Memory B cell (primary cell): ENCODE data around the gene MPZL2.

ENCODE experiments used
- ATAC-seq: fragments of 150-1000 bp; cut with Tn5 transposase; 2 replicates; pipeline ENCODE4 v1.10.0; 2021; ENCODE audit warnings: low read depth, mild to moderate bottlenecking, moderate library complexity
- DNase-seq, 2 donors: peaks; one replicate each; pipeline ENCODE4 v3.0.0; 2022; ENCODE audit warnings: low spot score in 2 of 2
- H3K27ac Mint-ChIP-seq: one replicate; pipeline ENCODE4 v1.8.0; 2022; ENCODE audit warnings: mild to moderate bottlenecking, moderate library complexity, mixed read lengths
- H3K27me3 Mint-ChIP-seq: one replicate; pipeline ENCODE4 v1.8.0; 2022; ENCODE audit warnings: mixed read lengths
- H3K36me3 Mint-ChIP-seq: one replicate; pipeline ENCODE4 v1.8.0; 2022; ENCODE audit warnings: mild to moderate bottlenecking, mixed read lengths
- H3K4me1 Mint-ChIP-seq: one replicate; pipeline ENCODE4 v1.8.0; 2022; ENCODE audit warnings: mixed read lengths
- H3K4me3 Mint-ChIP-seq: one replicate; pipeline ENCODE4 v1.8.0; 2022; ENCODE audit warnings: mild to moderate bottlenecking, moderate library complexity, mixed read lengths
- H3K9me3 Mint-ChIP-seq: one replicate; pipeline ENCODE4 v1.8.0; 2022; ENCODE audit warnings: mixed read lengths

MPZL2 gene

GRCh38 chr11:118295199-118295598, 31.1 kb upstream of the MPZL2 start:
- DNase-seq (no peak), ATAC-seq (no peak)
- H3K9me3 Mint-ChIP-seq = no peaks in the 10 kb centered on the region
- peaks cover 8% of the 10 kb centered on the region for H3K27me3 Mint-ChIP-seq
- H3K4me1 Mint-ChIP-seq = peaks cover 4% of the 10 kb centered on the region
- no peaks in the 10 kb centered on the region for H3K36me3 Mint-ChIP-seq
- H3K4me3 Mint-ChIP-seq = no peak overlapping the region
- no peak overlapping the region for H3K27ac Mint-ChIP-seq

- H3K9me3 Mint-ChIP-seq = no peaks in the 10 kb centered on the region
- peaks cover 10% of the 10 kb centered on the region for H3K27me3 Mint-ChIP-seq
- H3K27ac Mint-ChIP-seq = no peak overlapping the region
- H3K4me3 Mint-ChIP-seq = no peak overlapping the region
- no peaks in the 10 kb centered on the region for H3K36me3 Mint-ChIP-seq
- DNase-seq (no peak), ATAC-seq (no peak)
- H3K4me1 Mint-ChIP-seq = peaks cover 4% of the 10 kb centered on the region
Observed at GRCh38 chr11:118294053-118294452, 30.0 kb upstream of the MPZL2 start.

GRCh38 chr11:118291477-118292135, 27.5 kb upstream of the MPZL2 start:
- Mint-ChIP-seq H3K4me1 (peaks cover 4% of the 10 kb centered on the region), H3K27ac (no peak overlapping the region), H3K36me3 (no peaks in the 10 kb centered on the region), H3K4me3 (no peak overlapping the region), H3K27me3 (peaks cover 10% of the 10 kb centered on the region), H3K9me3 (no peaks in the 10 kb centered on the region)
- no peak for ATAC-seq
- DNase-seq = no peak

- no peak for DNase-seq
- Mint-ChIP-seq H3K4me3 (no peak overlapping the region), H3K27ac (no peak overlapping the region)
Observed at GRCh38 chr11:118290923-118291322, 26.8 kb upstream of the MPZL2 start.

GRCh38 chr11:118289401-118289800, 25.3 kb upstream of the MPZL2 start:
- ATAC-seq = no peak
- H3K27me3 Mint-ChIP-seq = peaks cover 11% of the 10 kb centered on the region
- no peaks in the 10 kb centered on the region for H3K36me3 Mint-ChIP-seq
- H3K9me3 Mint-ChIP-seq = no peaks in the 10 kb centered on the region
- H3K4me1 Mint-ChIP-seq = peaks cover 4% of the 10 kb centered on the region
- no peak overlapping the region for H3K4me3 Mint-ChIP-seq
- no peak for DNase-seq
- H3K27ac Mint-ChIP-seq = no peak overlapping the region

More at GRCh38 chr11:118290923-118291322, 26.8 kb upstream of the MPZL2 start:
- H3K9me3 Mint-ChIP-seq = no peaks in the 10 kb centered on the region
- peaks cover 4% of the 10 kb centered on the region for H3K4me1 Mint-ChIP-seq
- no peaks in the 10 kb centered on the region for H3K36me3 Mint-ChIP-seq
- peaks cover 11% of the 10 kb centered on the region for H3K27me3 Mint-ChIP-seq
- peak; percentile 51 for ATAC-seq

GRCh38 chr11:118287006-118287405, 22.9 kb upstream of the MPZL2 start:
- Mint-ChIP-seq H3K27ac (no peak overlapping the region), H3K9me3 (no peaks in the 10 kb centered on the region), H3K36me3 (no peaks in the 10 kb centered on the region), H3K4me3 (no peak overlapping the region), H3K27me3 (peaks cover 11% of the 10 kb centered on the region), H3K4me1 (peaks cover 4% of the 10 kb centered on the region)
- no peak for ATAC-seq
- DNase-seq = no peak

- H3K27me3 Mint-ChIP-seq = peaks cover 8% of the 10 kb centered on the region
Observed at GRCh38 chr11:118286545-118286944, 22.4 kb upstream of the MPZL2 start.

GRCh38 chr11:118283756-118284350, 19.8 kb upstream of the MPZL2 start:
- Mint-ChIP-seq H3K36me3 (no peaks in the 10 kb centered on the region), H3K27me3 (peaks cover 2% of the 10 kb centered on the region)

More at GRCh38 chr11:118286545-118286944, 22.4 kb upstream of the MPZL2 start:
- Mint-ChIP-seq H3K4me1 (peaks cover 6% of the 10 kb centered on the region), H3K9me3 (no peaks in the 10 kb centered on the region), H3K36me3 (no peaks in the 10 kb centered on the region), H3K27ac (no peak overlapping the region), H3K4me3 (no peak overlapping the region)
- DNase-seq = no peak
- ATAC-seq = no peak

GRCh38 chr11:118283037-118283636, 19.0 kb upstream of the MPZL2 start:
- Mint-ChIP-seq H3K27ac (no peak overlapping the region), H3K27me3 (peaks cover 2% of the 10 kb centered on the region), H3K4me1 (peaks cover 7% of the 10 kb centered on the region), H3K36me3 (no peaks in the 10 kb centered on the region), H3K9me3 (no peaks in the 10 kb centered on the region), H3K4me3 (no peak overlapping the region)
- ATAC-seq (no peak), DNase-seq (no peak)

More at GRCh38 chr11:118283756-118284350, 19.8 kb upstream of the MPZL2 start:
- Mint-ChIP-seq H3K27ac (no peak overlapping the region), H3K4me1 (peaks cover 7% of the 10 kb centered on the region), H3K4me3 (no peak overlapping the region), H3K9me3 (no peaks in the 10 kb centered on the region)
- ATAC-seq (no peak), DNase-seq (no peak)

- Mint-ChIP-seq H3K4me1 (peaks cover 7% of the 10 kb centered on the region), H3K36me3 (no peaks in the 10 kb centered on the region), H3K27ac (peak overlapping the region; percentile 8), H3K4me3 (no peak overlapping the region), H3K9me3 (no peaks in the 10 kb centered on the region), H3K27me3 (peaks cover 2% of the 10 kb centered on the region)
- ATAC-seq (no peak), DNase-seq (no peak)
Observed at GRCh38 chr11:118282606-118283005, 18.5 kb upstream of the MPZL2 start.

- ATAC-seq = peak; percentile 90
- peaks cover 2% of the 10 kb centered on the region for H3K27me3 Mint-ChIP-seq
- peaks cover 7% of the 10 kb centered on the region for H3K4me1 Mint-ChIP-seq
- H3K27ac Mint-ChIP-seq = peak overlapping the region; percentile 37
- peak overlapping the region; percentile 32 for H3K4me3 Mint-ChIP-seq
- no peaks in the 10 kb centered on the region for H3K36me3 Mint-ChIP-seq
- no peak for DNase-seq
- no peaks in the 10 kb centered on the region for H3K9me3 Mint-ChIP-seq
Observed at GRCh38 chr11:118281284-118281683, 17.2 kb upstream of the MPZL2 start.

- no peaks in the 10 kb centered on the region for H3K9me3 Mint-ChIP-seq
- H3K36me3 Mint-ChIP-seq = no peaks in the 10 kb centered on the region
- ATAC-seq (no peak), DNase-seq (no peak)
- peaks cover 13% of the 10 kb centered on the region for H3K27me3 Mint-ChIP-seq
- peaks cover 7% of the 10 kb centered on the region for H3K4me1 Mint-ChIP-seq
- H3K27ac Mint-ChIP-seq = no peak overlapping the region
- H3K4me3 Mint-ChIP-seq = no peak overlapping the region
Observed at GRCh38 chr11:118277312-118277711, 13.2 kb upstream of the MPZL2 start.

GRCh38 chr11:118276422-118276821, 12.3 kb upstream of the MPZL2 start:
- Mint-ChIP-seq H3K4me3 (no peak overlapping the region), H3K36me3 (no peaks in the 10 kb centered on the region)

GRCh38 chr11:118275176-118275575, 11.1 kb upstream of the MPZL2 start:
- no peak for ATAC-seq
- Mint-ChIP-seq H3K27ac (no peak overlapping the region), H3K36me3 (no peaks in the 10 kb centered on the region)

More at GRCh38 chr11:118276422-118276821, 12.3 kb upstream of the MPZL2 start:
- ATAC-seq (no peak), DNase-seq (no peak)
- no peak overlapping the region for H3K27ac Mint-ChIP-seq
- peaks cover 18% of the 10 kb centered on the region for H3K27me3 Mint-ChIP-seq
- peaks cover 4% of the 10 kb centered on the region for H3K4me1 Mint-ChIP-seq
- H3K9me3 Mint-ChIP-seq = no peaks in the 10 kb centered on the region

More at GRCh38 chr11:118275176-118275575, 11.1 kb upstream of the MPZL2 start:
- peaks cover 18% of the 10 kb centered on the region for H3K27me3 Mint-ChIP-seq
- H3K4me3 Mint-ChIP-seq = no peak overlapping the region
- no peaks in the 10 kb centered on the region for H3K4me1 Mint-ChIP-seq
- no peak for DNase-seq
- H3K9me3 Mint-ChIP-seq = no peaks in the 10 kb centered on the region
